ENCODE measurements around the gene TMEM134.
"Not testable (repeated sequence)": the region's sequence is repeated elsewhere in the genome, so short reads cannot be mapped to it uniquely, and the experiment has no call there.

The TMEM134 gene

DNA sequence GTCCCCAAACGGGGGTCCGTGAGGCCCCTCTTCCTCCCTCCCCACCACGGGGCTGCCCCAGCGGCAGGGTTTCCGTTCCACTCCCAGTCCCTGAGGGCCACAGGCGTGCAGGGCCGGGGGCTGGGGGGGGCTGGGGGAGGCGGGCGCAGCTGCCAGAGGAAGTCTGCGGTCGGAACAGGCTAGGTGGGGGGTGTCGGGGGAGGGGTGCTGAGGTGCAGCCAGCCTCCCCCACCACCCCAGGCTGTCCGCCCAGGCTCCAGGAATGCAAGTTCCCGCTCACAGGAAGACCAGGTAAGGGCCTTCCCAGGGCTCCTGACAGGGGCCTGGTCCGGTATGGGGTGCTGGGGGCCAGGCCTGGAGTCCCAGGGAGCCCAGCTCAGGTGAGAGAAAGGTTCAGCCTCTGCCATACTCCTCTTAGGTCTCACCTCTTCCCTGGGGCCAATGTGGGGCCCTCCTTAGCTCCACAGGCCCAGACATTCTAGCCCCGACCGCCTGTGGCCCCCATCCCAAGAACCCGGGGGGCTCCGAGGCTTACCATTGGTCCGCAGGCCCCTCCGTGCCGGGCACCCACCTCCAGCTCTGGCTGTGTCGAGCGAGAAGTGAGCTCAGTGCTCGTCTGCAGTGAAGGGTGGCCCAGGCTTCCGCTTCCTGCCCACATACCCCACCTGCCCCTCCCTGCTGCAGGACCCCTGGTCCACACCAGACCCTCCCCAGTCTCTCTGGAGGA, 31.8 kb downstream of the TMEM134 start, which contains the start of gene PTPRCAP:
Gene PTPRCAP (minus strand): TSS at position 601 of the 727 bp plus-strand sequence. CDS start 63 bp downstream, at position 538.
- peak; percentile 71 for DNase-seq

DNA sequence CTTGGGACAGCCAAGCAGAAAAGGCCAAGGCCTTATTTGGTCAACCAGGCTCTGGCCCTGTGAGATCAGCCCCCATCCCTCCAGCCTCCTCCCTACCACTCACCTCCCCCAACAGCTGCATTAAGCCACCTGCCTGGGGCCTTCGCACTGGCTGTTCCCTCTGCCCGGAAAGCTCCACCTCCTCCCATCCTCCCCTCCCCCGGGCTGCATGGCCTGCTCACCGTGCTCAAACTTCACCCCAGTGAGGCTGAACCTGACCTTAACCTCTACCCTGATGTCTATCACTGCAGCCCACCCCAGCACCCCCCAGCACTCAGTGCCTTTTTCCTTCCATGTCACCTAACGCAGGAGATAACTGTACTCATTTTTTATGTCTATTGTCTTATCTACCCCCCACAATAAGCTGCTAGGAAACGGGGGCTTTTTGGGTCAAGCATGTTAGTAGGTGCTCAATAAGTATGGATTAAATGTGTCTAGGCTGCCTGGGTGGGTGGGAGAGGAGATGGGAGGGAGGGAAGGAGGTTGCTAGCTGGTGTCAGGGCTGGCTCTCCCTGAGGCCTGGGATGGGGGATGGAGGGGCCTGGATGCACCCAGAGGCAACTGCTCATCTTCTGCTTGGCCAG, 32.5 kb downstream of the TMEM134 start:
- no peak for DNase-seq

DNA sequence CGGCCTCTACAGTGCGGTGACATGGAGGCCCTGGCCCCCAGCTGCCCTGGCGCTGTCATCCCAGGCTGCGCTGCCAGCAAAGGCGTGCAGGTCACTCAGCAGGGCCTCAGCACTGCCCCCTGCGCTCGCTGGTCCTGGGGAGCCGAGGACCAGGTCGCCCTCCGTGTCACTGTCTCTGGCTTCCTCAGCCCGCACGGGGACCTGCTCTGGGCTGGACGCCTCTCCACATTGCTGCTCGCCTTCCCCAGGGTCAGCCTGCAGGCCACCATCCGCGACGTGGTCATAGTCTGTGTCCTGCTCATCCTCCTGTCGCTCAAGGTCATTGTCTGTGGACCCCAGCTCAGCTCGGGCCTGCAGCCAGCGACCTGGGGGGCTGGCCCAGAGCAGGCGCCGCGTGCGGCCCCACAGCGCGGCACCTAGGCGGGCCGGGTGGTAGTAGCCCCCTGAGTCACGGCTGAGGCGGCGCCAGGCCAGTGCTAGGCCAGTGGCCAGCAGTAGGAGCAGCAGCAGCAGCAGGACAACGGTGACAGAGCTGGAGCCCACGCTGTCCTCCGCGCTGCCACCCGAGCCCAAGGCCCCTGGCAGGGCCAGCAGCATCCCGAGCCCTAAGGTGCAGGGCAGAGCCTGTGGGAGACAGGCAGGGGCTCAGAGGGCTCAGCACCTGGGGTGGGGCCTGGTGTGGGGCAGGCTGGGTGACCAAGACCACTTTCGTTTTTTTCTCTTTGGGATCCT, 33.2 kb downstream of the TMEM134 start:
- no peak for DNase-seq

DNA sequence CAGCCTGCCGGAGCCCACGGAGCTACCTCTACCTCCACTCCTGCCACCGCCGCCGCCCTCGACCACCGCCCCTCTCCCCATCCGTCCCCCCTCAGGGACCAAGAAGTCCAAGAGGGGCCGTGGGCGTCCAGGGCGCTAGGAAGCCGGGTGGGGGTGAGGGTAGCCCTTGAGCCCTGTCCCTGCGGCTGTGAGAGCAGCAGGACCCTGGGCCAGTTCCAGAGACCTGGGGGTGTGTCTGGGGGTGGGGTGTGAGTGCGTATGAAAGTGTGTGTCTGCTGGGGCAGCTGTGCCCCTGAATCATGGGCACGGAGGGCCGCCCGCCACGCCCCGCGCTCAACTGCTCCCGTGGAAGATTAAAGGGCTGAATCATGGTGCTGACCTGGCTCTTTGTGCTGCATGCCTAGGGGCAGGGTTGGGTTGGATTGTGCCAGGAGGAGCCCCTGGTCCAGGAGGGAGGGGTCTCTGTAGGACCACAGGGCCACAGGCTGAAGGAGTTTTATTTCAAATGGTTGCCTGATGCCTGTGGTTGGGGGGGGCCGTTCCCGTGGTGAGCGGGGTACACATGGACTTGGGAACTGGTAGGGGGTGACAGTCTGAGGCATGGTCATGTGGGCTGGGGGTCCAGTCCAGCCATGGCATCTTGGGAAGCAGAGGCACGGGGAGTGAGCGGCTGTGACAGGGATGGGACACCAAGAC, 33.9 kb downstream of the TMEM134 start:
- no peak for DNase-seq

DNA sequence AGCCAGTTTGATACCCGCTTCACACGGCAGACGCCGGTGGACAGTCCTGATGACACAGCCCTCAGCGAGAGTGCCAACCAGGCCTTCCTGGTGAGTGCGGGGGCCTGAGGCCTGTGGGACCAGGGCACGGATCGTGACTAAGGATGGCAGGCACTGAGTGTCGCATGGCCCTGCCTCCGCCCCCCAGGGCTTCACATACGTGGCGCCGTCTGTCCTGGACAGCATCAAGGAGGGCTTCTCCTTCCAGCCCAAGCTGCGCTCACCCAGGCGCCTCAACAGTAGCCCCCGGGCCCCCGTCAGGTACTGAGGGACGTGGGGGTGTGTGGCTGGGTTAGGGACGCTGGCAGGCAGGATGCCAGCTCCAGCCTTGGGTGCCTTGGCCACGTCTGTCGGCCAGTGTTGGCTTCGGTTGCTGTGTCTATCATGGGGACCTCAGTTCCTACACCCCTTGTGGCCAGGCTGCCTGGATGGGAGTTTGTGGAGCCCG, 34.6 kb downstream of the TMEM134 start:
- DNase-seq: no peak

DNA sequence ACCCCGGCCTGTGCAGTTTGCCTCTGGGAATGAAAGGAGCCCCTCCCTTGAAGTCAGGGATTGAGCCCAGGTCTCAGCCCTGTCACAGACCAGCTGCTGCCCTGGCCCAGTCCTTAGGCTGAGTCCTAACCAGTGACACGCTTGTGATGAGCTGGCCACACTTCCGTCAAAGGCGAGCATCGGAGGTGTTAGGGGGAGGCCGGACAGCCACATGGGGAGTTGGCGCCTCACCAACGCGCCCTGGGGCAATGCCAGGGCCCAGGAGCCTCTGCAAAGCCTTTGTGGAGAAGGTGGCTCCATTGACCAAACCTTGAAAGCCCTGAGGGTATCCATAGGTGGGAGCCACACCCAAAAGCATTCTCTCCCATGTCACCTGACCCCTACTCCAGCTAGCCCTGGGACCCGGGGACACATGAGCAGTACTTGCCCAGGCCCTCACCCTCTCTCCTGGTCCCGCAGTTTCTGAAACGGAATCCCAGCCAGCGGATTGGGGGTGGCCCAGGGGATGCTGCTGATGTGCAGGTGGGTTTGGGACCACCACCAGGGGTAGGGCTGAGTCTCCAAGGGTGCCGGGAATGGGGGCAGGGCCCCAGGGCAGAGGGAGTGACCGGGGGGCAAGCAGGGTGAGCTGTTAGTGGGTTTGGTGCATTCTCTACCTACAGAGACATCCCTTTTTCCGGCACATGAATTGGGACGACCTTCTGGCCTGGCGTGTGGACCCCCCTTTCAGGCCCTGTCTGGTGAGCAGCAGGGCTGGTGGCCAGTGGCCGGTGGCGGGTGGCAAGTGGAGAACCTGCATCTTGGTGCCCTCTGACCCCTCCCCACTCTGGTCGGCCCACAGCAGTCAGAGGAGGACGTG, 35.3 kb downstream of the TMEM134 start:
- no peak for DNase-seq

DNA sequence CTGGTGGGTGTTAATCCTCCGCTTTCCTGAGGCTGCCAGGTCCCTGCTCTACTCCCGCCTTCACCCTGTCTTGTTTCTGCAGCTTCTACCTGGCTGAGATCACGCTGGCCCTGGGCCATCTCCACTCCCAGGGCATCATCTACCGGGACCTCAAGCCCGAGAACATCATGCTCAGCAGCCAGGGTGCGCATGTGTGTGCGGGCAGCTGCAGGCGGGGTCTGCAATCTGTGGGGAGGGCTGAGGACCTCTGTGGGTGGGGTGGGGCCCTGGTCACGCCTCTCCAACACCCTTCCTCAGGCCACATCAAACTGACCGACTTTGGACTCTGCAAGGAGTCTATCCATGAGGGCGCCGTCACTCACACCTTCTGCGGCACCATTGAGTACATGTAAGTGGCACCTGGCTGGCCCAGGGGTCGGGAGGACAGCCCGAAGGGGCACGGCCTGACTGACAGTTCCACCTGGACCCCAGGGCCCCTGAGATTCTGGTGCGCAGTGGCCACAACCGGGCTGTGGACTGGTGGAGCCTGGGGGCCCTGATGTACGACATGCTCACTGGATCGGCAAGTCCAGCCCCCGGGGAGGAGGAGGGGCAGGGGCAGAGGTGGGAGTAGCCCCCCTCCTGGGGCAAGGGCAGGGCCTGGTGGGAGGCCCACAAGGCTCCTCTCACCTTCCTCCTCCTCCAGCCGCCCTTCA, 36.2 kb downstream of the TMEM134 start:
- no peak for DNase-seq

DNA sequence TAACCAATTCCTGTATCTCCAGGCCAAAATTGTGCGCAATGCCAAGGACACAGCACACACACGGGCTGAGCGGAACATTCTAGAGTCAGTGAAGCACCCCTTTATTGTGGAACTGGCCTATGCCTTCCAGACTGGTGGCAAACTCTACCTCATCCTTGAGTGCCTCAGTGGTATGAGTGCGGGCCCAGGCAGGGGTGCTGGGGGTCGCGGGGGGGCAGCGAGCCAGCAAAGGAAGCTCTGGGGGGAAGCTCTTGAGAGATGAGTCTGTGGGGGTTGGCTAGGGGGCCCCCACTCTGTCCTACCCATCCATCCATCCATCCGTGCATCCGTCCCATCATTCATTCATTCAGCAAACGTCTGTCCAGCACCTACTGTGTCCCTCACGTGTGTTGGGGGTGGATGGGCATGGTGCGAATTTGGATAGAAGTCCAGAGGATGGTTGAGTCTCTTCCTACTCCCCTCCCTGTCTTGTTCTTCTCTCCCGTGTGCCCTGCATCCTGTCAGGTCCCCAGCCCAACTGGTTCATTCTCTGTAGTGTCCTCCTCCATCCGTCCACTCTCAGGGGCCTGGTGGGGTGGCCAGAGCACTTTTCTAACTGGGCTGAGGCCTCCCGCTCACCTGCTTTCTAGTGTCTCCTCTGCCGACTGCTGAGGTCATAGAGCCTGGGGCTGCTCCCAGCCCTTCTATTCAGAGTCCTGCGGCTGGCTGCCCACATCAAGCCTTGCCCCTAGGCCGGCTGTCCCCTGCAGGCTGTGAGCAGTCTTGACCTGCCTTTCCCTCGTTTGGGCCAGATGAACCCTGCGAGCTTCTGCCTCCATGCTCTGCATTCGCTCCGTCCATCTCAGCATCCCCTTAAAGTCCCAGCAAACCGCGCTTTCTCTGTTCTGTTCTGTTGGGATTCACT, 37.5 kb downstream of the TMEM134 start:
- DNase-seq: no peak

DNA sequence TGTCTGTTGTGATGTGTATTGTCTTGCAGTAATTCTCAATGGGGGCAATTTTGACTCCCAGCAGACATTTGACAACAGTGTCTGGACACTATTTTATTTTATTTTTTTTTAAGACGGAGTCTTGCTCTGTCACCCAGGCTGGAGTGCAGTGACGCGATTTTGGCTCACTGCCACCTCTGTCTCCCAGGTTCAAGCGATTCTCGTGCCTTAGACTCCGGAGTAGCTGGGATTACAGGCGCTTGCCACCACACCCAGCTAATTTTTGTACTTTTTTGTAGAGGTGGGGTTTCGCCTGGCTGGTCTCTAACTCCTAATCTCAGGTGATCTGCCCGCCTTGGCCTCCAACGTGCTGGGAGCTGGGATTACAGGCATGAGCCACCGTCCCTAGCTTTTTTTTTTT, 39.3 kb downstream of the TMEM134 start:
- no peak for DNase-seq

DNA sequence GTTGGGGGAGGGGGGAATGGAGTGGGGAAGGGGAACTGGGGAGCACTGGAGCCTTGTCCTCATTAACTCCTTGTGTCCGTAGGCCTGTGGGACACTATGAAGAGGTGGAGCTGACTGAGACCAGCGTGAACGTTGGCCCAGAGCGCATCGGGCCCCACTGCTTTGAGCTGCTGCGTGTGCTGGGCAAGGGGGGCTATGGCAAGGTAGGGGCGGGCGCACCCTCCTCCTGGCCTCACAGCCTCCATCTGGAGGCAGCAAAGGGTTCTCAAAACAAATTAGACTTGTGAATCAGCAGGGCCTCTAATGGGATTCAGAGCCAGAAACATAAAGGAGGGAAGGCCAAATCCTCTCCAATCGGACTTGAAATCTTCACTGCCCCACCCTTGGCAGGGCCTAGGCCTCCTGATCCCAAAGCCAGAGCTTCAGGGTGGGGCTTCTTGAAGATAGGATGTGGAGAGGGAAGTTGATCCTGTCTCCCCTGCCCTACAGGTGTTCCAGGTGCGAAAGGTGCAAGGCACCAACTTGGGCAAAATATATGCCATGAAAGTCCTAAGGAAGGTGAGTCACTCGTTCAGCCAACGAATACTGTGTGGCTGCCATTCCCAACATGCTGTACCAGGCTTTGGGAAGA, 39.9 kb downstream of the TMEM134 start:
- no peak for DNase-seq

DNA sequence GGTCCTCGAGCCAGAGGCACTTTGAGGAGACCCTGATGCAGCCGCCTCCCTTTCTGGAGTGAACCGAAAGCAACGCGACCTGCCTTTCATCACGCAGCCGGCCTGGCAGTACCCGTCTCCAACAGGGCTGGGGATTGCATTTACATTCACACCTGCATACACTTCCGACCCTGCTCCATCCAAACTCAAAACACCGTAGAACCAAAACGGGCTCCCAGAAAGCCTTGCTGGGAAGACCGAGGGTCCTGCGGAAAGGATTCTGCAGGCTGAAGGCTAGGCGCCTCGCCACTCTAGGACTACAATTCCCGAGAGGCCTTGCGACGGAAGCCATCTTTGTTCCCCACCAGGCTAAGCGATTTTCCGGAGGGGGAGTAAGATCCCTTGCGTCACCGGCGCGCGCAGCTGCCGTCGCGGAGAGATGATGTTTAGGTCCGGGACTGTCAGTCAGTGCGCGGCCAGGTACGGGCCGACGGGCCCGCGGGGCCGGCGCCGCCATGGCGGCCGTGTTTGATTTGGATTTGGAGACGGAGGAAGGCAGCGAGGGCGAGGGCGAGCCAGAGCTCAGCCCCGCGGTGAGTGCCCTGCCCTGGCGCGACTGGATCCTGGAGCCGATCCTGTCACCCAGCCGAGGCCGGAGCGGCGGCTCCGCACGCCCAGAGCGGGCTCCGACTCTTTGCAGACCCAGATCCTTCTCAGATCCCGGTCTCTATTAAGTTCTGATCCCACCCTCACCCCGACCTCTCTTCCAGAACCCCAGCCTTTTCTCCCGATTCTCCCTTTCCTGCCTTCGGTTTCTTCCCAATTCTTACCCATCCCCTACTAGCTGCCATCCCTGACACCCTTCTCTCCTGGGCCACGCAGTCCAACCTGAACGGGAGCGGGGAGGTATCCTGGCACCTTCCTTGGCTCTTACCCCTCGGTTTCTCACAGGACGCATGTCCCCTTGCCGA, 40.7 kb downstream of the TMEM134 start, which contains the start of gene RPS6KB2:
Gene RPS6KB2 (plus strand): TSS at position 443 of the 950 bp plus-strand sequence. CDS start 52 bp downstream, at position 495.
- DNase-seq: peak; percentile 100

DNA sequence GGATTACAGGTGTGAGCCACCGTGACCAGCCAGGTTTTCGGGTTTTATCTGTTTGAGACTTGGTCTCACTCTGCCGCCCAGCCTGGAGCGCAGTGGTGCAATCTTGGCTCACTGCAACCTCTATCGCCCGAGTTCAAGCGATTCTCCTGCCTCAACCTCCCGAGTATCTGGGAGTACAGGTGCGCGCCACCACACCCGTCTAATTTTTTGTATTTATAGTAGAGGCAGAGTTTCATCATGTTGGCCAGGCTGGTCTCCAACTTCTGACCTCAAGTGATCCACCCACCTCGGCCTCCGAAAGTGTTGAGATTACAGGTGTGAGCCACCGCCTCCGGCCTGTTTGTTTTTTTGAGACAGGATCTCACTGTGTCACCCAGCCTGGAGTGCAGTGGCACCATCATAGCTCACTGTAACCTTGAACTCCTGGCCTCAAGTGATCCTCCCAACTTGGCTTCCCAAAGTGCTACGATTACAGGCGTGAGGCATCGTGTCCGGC, 41.6 kb downstream of the TMEM134 start:
- not testable (repeated sequence) for DNase-seq

DNA sequence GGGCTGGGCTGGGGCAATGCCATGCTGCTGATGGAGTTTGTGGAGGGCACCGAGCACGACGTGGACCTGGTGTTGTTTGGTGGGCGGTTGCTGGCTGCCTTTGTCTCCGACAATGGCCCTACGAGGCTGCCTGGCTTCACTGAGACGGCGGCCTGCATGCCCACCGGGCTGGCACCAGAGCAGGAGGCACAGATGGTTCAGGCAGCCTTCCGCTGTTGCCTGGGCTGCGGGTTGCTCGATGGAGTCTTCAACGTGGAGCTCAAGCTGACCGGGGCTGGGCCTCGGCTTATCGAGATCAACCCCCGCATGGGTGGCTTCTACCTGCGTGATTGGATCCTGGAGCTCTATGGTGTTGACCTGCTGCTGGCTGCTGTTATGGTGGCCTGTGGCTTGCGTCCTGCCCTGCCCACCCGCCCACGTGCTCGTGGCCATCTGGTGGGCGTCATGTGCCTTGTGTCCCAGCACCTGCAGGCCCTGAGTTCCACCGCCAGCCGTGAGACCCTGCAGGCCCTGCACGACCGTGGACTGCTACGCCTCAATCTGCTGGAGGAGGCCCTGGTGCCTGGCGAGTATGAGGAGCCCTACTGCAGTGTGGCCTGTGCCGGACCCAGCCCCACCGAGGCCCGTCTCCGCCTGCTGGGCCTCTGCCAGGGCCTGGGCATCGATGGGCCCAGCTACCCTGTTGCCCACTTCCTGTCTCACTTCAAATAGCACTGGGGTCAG, 45.0 kb downstream of the TMEM134 start:
- no peak for DNase-seq

DNA sequence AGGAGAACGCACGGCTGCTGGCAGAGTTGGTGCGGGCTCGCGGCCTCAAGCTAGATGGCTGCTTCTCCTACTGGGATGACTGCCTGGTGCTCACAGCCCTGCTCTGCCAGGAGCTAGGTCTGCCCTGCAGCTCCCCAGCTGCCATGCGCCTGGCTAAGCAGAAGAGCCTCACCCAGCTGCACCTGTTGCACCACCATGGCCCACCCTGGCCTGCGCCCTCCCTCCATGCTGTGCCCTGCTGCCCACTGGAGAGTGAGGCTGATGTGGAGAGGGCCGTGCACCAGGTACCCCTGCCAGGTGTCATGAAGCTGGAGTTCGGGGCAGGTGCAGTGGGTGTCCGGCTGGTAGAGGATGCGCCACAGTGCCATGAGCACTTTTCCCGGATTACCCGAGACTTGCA, 45.6 kb downstream of the TMEM134 start:
- DNase-seq: no peak

DNA sequence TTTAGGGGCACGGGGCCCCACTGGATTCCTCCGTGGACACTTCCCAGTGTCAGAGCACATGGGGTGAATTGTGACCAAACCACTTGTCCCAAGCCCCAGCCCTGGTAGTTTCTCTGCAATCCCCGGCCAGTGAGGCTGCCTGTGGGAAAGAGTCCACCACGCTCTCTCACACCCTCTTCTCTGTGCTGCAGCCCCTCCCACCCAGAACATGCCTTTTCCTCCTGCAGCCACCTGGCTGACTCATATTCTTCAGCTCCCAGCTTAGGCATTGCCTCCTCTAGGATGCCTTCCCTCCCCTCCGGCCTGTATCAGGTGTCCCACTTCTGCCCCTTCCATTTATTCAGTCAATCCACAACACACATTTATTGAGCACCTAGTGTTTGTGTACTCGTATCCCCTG, 46.2 kb downstream of the TMEM134 start:
- DNase-seq: no peak

DNA sequence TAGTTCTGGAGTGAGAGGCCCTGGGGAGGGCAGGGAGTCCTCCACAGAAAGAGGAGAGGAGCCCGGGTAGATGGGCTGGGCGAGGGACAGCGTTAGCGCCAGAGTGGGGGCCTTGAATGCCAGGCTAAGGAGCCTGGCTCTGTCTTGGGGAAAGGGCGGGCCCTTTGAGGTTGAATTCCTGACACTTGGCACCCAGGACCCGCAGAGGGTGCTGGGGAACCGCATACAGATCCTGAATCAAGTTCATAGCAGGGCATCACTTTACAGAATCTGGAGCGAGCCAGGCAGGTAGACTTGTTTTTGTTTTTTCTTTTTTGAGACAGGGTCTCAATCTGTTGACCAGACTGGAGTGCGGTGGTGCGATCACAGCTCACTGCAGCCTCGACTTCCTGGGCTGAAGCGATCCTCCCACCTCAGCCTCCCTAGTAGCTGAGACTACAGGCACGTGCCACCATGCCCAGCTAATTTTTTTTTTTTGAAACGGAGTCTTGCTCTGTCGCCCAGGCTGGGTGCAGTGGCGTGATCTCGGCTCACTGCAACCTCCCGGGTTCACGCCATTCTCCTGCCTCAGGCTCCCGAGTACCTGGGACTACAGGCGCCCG, 47.5 kb downstream of the TMEM134 start:
- no peak for DNase-seq
